ENCODE results near the gene ERBB4. TPM values are rescaled to one million over a fixed set of nuclear protein-coding genes. Genes with fewer than 3 reads are reported as not detected.
"Not testable (repeated sequence)": the region's sequence is repeated elsewhere in the genome, so short reads cannot be mapped to it uniquely, and the experiment has no call there.

Gene ERBB4
- total RNA-seq, 1 experiment from 2014 or later: not detected

- BruUV-seq (replicated peaks): no TSS peak
- intact Hi-C loops (cut with micrococcal nuclease): no loop called here
- no peaks in the 10 kb centered on the region for H3K4me1 Mint-ChIP-seq (ENCODE audit: insufficient read depth, unreplicated experiment)
- POLR2A ChIA-PET: no interaction called here
- peaks cover 18% of the 10 kb centered on the region for H3K9me3 Mint-ChIP-seq (ENCODE audit: unreplicated experiment)
- TF ChIP-seq CTCF (IDR thresholded peaks at IDR 0.05; ENCODE audit: unreplicated experiment): no peak
- no peak overlapping the region for H3K4me3 Mint-ChIP-seq (ENCODE audit: unreplicated experiment)
- DNase-seq (ENCODE audit: unreplicated experiment): no peak
- H3K36me3 Mint-ChIP-seq (ENCODE audit: insufficient read depth, unreplicated experiment): no peaks in the 10 kb centered on the region
- H3K27ac Mint-ChIP-seq (ENCODE audit: low read depth, unreplicated experiment): no peak overlapping the region
- CTCF ChIA-PET: no interaction called here
- H3K27me3 Mint-ChIP-seq (ENCODE audit: insufficient read depth, unreplicated experiment): peaks cover 71% of the 10 kb centered on the region
These were observed 970.2 kb downstream of the ERBB4 start for GRCh38 chr2:211568439-211568838.

- Mint-ChIP-seq H3K9me3 (ENCODE audit: unreplicated experiment) (peaks cover 18% of the 10 kb centered on the region), H3K27me3 (ENCODE audit: insufficient read depth, unreplicated experiment) (peaks cover 35% of the 10 kb centered on the region), H3K27ac (ENCODE audit: low read depth, unreplicated experiment) (peak overlapping the region; percentile 64), H3K4me3 (ENCODE audit: unreplicated experiment) (no peak overlapping the region), H3K4me1 (ENCODE audit: insufficient read depth, unreplicated experiment) (no peaks in the 10 kb centered on the region), H3K36me3 (ENCODE audit: insufficient read depth, unreplicated experiment) (no peaks in the 10 kb centered on the region)
- TF ChIP-seq CTCF (IDR thresholded peaks at IDR 0.05; ENCODE audit: unreplicated experiment): no peak
- CTCF ChIA-PET: no interaction called here
- BruUV-seq (replicated peaks): no TSS peak
- intact Hi-C loops (cut with micrococcal nuclease): no loop called here
- POLR2A ChIA-PET: no interaction called here
- no peak for DNase-seq (ENCODE audit: unreplicated experiment)
These were observed 974.2 kb downstream of the ERBB4 start for GRCh38 chr2:211564441-211564840.

- H3K9me3 Mint-ChIP-seq (ENCODE audit: unreplicated experiment): no peaks in the 10 kb centered on the region
- H3K4me3 Mint-ChIP-seq (ENCODE audit: unreplicated experiment): no peak overlapping the region
- intact Hi-C loops (cut with micrococcal nuclease): no loop called here
- no peak overlapping the region for H3K27ac Mint-ChIP-seq (ENCODE audit: low read depth, unreplicated experiment)
- H3K27me3 Mint-ChIP-seq (ENCODE audit: insufficient read depth, unreplicated experiment): peaks cover 91% of the 10 kb centered on the region
- no TSS peak for BruUV-seq (replicated peaks)
- ChIA-PET POLR2A (no interaction called here), CTCF (no interaction called here)
- TF ChIP-seq CTCF (IDR thresholded peaks at IDR 0.05; ENCODE audit: unreplicated experiment): no peak
- no peaks in the 10 kb centered on the region for H3K36me3 Mint-ChIP-seq (ENCODE audit: insufficient read depth, unreplicated experiment)
- no peaks in the 10 kb centered on the region for H3K4me1 Mint-ChIP-seq (ENCODE audit: insufficient read depth, unreplicated experiment)
- DNase-seq (ENCODE audit: unreplicated experiment): no peak
These were observed 993.0 kb downstream of the ERBB4 start for GRCh38 chr2:211545582-211545981.

- intact Hi-C loops (cut with micrococcal nuclease): no loop called here
- H3K36me3 Mint-ChIP-seq (ENCODE audit: insufficient read depth, unreplicated experiment): no peaks in the 10 kb centered on the region
- DNase-seq (ENCODE audit: unreplicated experiment): no peak
- CTCF ChIA-PET: interaction anchor here (0.6 kb wide), 1 partner anchor 77 kb away, joined by 3 read pairs; no protein-coding TSS in a partner anchor
- H3K27me3 Mint-ChIP-seq (ENCODE audit: insufficient read depth, unreplicated experiment): peaks cover 63% of the 10 kb centered on the region
- H3K9me3 Mint-ChIP-seq (ENCODE audit: unreplicated experiment): no peaks in the 10 kb centered on the region
- H3K4me1 Mint-ChIP-seq (ENCODE audit: insufficient read depth, unreplicated experiment): peaks cover 5% of the 10 kb centered on the region
- POLR2A ChIA-PET: no interaction called here
- BruUV-seq (replicated peaks): no TSS peak
- H3K27ac Mint-ChIP-seq (ENCODE audit: low read depth, unreplicated experiment): no peak overlapping the region
- TF ChIP-seq CTCF (IDR thresholded peaks at IDR 0.05; ENCODE audit: unreplicated experiment): no peak
- no peak overlapping the region for H3K4me3 Mint-ChIP-seq (ENCODE audit: unreplicated experiment)
These were observed 1004.0 kb downstream of the ERBB4 start for GRCh38 chr2:211534632-211535031.

GRCh38 chr2:211524248-211524647, 1014.4 kb downstream of the ERBB4 start:
- H3K36me3 Mint-ChIP-seq (ENCODE audit: insufficient read depth, unreplicated experiment); H3K9me3 Mint-ChIP-seq (ENCODE audit: unreplicated experiment); H3K27ac Mint-ChIP-seq (ENCODE audit: low read depth, unreplicated experiment); POLR2A ChIA-PET; H3K4me3 Mint-ChIP-seq (ENCODE audit: unreplicated experiment); intact Hi-C loops (cut with micrococcal nuclease); DNase-seq (ENCODE audit: unreplicated experiment); BruUV-seq (replicated peaks); CTCF ChIA-PET; H3K4me1 Mint-ChIP-seq (ENCODE audit: insufficient read depth, unreplicated experiment): not testable (repeated sequence)
- peaks cover 27% of the 10 kb centered on the region for H3K27me3 Mint-ChIP-seq (ENCODE audit: insufficient read depth, unreplicated experiment)
